HG03135 (cell line): ENCODE data around the gene LZIC.

Source experiments
- ATAC-seq: cut with Tn5 transposase; IDR thresholded peaks from one replicate; pipeline ENCODE4 v1.9.1; 2021; ENCODE audit warnings: mild to moderate bottlenecking, moderate library complexity; ENCODE audit not compliant: unreplicated experiment

The LZIC gene

GRCh38 chr1:9910423-9911178, 32.6 kb downstream of the LZIC start:
- peak; percentile 93 for ATAC-seq

GRCh38 chr1:9910076-9910422, 33.1 kb downstream of the LZIC start, which contains the start of gene CTNNBIP1:
Gene CTNNBIP1 (minus strand): TSS chr1:9910269. CDS start chr1:9872064, 38,205 bp downstream.
- ATAC-seq: peak; percentile 73

- peak; percentile 1 for ATAC-seq
Observed at GRCh38 chr1:9909234-9910046, 33.8 kb downstream of the LZIC start.

GRCh38 chr1:9908871-9909233, 34.3 kb downstream of the LZIC start:
- ATAC-seq: no peak

GRCh38 chr1:9907441-9907840, 35.8 kb downstream of the LZIC start:
- no peak for ATAC-seq

- ATAC-seq: no peak
Observed at GRCh38 chr1:9906466-9906865, 36.7 kb downstream of the LZIC start.

GRCh38 chr1:9905010-9905409, 38.2 kb downstream of the LZIC start:
- no peak for ATAC-seq

- ATAC-seq: no peak
Observed at GRCh38 chr1:9904596-9904995, 38.6 kb downstream of the LZIC start.

GRCh38 chr1:9903801-9904527, 39.2 kb downstream of the LZIC start:
- no peak for ATAC-seq

GRCh38 chr1:9902060-9902452, 41.1 kb downstream of the LZIC start:
- no peak for ATAC-seq

GRCh38 chr1:9901148-9902059, 41.8 kb downstream of the LZIC start:
- no peak for ATAC-seq

- ATAC-seq: no peak
Observed at GRCh38 chr1:9900142-9901043, 42.8 kb downstream of the LZIC start.

- ATAC-seq: no peak
Observed at GRCh38 chr1:9894115-9894514, 49.1 kb downstream of the LZIC start.

- ATAC-seq: no peak
Observed at GRCh38 chr1:9892563-9893528, 50.3 kb downstream of the LZIC start.

GRCh38 chr1:9891207-9891606, 52.0 kb downstream of the LZIC start:
- no peak for ATAC-seq

GRCh38 chr1:9890224-9890731, 52.9 kb downstream of the LZIC start:
- no peak for ATAC-seq

- no peak for ATAC-seq
Observed at GRCh38 chr1:9889411-9889810, 53.8 kb downstream of the LZIC start.

- no peak for ATAC-seq
Observed at GRCh38 chr1:9888886-9889285, 54.3 kb downstream of the LZIC start.
